T-helper 2 cell treated with Interferon-gamma antibody and Interleukin-4, amounts not matched to agents 5 μg/mL and 100 μg/mL, for 36 hours (primary cell): ENCODE data around the gene PSEN2.

Source experiments
- DNase-seq: peaks from one replicate; pipeline ENCODE4 v3.0.0; 2021; ENCODE audit warnings: low spot score
- H3K27ac Mint-ChIP-seq: one replicate; pipeline ENCODE4 v1.8.0; 2021; ENCODE audit warnings: mild to moderate bottlenecking, mixed read lengths
- H3K27me3 Mint-ChIP-seq: one replicate; pipeline ENCODE4 v1.8.0; 2021; ENCODE audit warnings: low read depth, mixed read lengths
- H3K36me3 Mint-ChIP-seq: one replicate; pipeline ENCODE4 v1.8.0; 2021; ENCODE audit warnings: low read depth, mixed read lengths
- H3K4me1 Mint-ChIP-seq: one replicate; pipeline ENCODE4 v1.8.0; 2021; ENCODE audit warnings: low read depth, mixed read lengths
- H3K4me3 Mint-ChIP-seq: one replicate; pipeline ENCODE4 v1.8.0; 2022; ENCODE audit warnings: mild to moderate bottlenecking, moderate library complexity, mixed read lengths
- H3K9me3 Mint-ChIP-seq: one replicate; pipeline ENCODE4 v1.8.0; 2021; ENCODE audit warnings: mixed read lengths

Gene PSEN2

DNA sequence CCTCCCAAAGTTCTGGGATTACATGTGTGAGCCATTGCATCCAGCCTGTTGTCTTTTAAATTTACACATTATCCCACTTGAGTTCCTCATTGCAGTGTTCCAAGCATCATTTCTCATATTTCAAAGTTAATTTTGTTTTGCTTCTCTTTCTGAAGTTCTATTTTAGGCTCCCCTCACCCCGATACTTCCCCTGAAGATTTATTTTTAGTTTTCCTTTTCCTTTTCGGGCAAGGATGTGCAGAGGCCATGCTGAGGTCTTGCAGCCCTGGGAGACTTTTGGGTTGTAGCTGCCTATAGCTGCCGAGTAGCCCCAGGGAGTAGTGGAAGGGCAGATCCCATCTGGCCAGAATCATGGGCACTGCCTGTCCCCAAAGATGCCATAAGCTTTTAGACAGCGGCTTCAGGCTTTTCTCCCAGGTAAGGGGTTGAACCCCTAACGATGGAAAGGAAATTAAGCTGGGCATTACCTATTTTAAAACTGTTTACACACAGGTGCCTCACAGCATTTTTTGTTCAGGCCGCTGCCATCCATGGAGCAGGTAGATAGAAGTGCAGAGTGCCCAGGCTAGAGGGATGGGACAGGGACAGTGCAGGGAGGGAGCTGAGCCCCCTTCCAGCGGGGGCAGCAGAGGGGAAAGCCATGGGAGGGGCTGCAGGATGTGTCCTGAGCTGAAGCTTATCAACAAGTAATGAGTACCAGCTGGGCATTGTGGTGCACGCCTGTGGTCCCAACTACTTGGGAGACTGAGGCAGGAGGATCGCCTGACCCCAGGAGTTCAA lies 15.9 kb downstream of the PSEN2 start:
- Mint-ChIP-seq H3K4me3 (peak overlapping the region; percentile 44), H3K27ac (peak overlapping the region; percentile 67), H3K36me3 (peaks cover 7% of the 10 kb centered on the region), H3K4me1 (peaks cover 49% of the 10 kb centered on the region), H3K27me3 (no peaks in the 10 kb centered on the region), H3K9me3 (no peaks in the 10 kb centered on the region)
- no peak for DNase-seq

DNA sequence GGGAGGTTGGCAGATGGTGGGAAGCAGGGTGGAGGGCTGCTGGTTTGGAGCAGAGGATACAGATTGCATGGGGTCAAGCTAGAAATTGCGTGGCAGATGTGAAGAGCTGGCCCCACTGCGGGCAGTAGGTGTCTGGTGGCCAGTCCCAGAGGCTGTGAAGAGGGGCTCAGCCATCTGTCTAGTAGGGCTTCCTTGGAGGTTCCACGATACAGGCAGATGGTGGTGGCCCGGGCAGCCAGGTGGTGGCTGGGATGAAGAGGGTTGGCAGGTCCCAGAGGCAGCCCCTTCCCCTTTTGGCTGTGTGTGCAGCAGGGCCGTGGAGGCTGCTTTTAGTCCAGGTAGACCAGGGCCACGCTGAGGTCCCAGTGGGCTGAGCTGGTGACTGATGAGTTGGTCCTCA lies 16.6 kb downstream of the PSEN2 start:
- Mint-ChIP-seq H3K27me3 (no peaks in the 10 kb centered on the region), H3K4me1 (peaks cover 43% of the 10 kb centered on the region), H3K9me3 (no peaks in the 10 kb centered on the region), H3K4me3 (no peak overlapping the region), H3K36me3 (peaks cover 7% of the 10 kb centered on the region), H3K27ac (no peak overlapping the region)
- DNase-seq, result no peak

DNA sequence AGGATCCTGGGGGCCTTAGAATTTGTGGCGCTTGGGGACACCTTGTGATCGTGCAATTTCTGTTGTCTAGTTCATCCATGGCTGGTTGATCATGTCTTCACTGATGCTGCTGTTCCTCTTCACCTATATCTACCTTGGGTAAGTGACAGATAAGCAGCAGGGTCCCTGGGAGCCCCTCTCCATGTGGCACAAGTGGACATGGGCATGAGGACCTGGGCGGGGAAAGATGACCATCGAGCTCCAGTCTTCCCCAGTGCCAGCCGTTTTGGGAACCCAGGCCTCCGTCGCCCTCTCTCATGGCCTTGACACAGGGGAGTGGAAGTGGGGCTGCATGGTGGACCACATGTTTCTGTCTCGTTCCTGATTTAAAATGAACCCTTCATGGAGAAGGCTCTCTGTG lies 17.6 kb downstream of the PSEN2 start:
- no peak for DNase-seq
- peaks cover 33% of the 10 kb centered on the region for H3K4me1 Mint-ChIP-seq
- no peak overlapping the region for H3K4me3 Mint-ChIP-seq
- no peaks in the 10 kb centered on the region for H3K9me3 Mint-ChIP-seq
- H3K27ac Mint-ChIP-seq, result no peak overlapping the region
- H3K36me3 Mint-ChIP-seq, result peaks cover 5% of the 10 kb centered on the region
- H3K27me3 Mint-ChIP-seq, result no peaks in the 10 kb centered on the region

DNA sequence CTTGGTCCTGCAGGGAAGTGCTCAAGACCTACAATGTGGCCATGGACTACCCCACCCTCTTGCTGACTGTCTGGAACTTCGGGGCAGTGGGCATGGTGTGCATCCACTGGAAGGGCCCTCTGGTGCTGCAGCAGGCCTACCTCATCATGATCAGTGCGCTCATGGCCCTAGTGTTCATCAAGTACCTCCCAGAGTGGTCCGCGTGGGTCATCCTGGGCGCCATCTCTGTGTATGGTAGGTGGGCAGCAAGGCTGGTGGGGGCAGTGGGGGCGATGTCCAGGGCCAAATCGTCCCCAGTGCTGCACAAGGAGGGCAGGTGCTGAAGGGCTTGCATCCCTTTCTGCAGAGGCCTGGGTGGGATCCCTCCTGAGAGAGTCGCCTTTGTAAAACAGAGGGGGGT lies 18.4 kb downstream of the PSEN2 start:
- peaks cover 5% of the 10 kb centered on the region for H3K36me3 Mint-ChIP-seq
- no peak for DNase-seq
- H3K4me3 Mint-ChIP-seq, result no peak overlapping the region
- H3K27me3 Mint-ChIP-seq, result no peaks in the 10 kb centered on the region
- peaks cover 26% of the 10 kb centered on the region for H3K4me1 Mint-ChIP-seq
- H3K9me3 Mint-ChIP-seq, result no peaks in the 10 kb centered on the region
- H3K27ac Mint-ChIP-seq, result no peak overlapping the region

DNA sequence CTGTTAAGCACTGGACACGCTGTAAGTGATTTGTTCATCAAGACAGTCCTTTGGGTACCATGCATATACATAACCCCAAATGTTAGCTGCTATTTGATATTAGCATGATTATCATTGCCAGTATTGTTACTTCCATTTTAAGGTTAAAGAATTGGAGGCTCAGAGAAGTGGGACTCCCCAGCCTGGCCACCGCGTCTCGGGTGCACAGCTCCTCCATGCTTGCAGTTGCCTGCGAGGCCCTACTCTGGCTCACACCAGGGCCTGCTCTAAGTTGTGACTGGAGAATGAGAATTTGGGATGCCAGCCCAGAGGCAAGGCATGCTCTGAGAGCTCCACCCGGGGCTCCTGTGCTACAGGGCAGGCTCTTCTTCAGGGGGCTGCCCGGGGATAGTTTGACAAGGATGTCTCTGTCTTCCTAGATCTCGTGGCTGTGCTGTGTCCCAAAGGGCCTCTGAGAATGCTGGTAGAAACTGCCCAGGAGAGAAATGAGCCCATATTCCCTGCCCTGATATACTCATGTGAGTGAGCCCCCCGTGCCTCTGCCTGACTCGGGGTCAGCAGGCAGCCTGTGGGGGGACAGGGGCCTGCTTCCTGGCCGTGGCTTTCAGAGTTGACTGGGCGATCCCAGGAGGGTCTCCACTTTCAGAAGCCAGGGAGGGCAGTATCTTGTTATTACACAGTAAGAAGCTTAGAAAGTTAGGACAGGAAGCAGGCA lies 19.4 kb downstream of the PSEN2 start:
- Mint-ChIP-seq H3K27ac (no peak overlapping the region), H3K4me3 (no peak overlapping the region), H3K27me3 (no peaks in the 10 kb centered on the region)

DNA sequence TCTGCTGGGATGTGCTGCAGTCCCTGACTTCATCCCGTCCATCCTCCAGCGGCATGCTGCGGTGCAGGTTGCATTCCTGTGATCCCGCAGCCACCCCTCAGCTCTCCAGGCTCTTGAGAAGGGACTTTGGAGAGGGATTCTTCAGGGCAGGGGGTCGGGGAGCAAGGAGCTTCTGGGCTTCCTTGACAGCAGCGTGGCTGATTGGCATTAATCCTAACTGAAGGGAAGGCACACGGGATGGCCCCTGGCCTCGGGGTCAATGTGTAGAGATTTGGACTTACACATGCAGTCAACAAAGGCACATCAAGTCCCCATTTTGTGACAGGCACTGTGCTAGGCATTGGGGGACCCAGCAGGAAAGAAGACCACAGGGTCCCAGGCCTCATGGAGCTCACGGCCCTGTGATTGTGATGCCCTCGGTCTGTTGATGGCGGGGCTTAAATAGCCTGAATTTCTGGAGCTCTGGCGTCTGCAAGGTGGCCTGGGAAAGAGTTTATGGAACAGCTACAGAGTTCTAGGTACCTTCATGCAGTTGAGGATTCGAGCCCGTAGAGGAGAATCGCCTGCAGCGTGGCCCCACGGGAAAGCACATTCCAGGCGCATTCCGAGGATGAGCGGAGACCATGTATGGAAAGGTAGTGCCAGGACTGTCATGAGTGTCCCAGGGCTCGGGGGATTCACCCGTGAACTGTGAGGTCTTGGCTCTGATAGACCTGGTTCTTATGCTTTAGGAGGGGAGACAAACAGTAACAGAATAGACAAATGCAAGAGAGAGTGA lies 20.1 kb downstream of the PSEN2 start:
- no peak for DNase-seq
- Mint-ChIP-seq H3K4me1 (peaks cover 11% of the 10 kb centered on the region), H3K27me3 (no peaks in the 10 kb centered on the region), H3K9me3 (no peaks in the 10 kb centered on the region), H3K27ac (no peak overlapping the region), H3K36me3 (peaks cover 4% of the 10 kb centered on the region), H3K4me3 (no peak overlapping the region)

More for the DNA sequence above, 19.4 kb downstream of the PSEN2 start:
- Mint-ChIP-seq H3K4me1 (peaks cover 17% of the 10 kb centered on the region), H3K36me3 (peaks cover 5% of the 10 kb centered on the region), H3K9me3 (no peaks in the 10 kb centered on the region)
- no peak for DNase-seq

DNA sequence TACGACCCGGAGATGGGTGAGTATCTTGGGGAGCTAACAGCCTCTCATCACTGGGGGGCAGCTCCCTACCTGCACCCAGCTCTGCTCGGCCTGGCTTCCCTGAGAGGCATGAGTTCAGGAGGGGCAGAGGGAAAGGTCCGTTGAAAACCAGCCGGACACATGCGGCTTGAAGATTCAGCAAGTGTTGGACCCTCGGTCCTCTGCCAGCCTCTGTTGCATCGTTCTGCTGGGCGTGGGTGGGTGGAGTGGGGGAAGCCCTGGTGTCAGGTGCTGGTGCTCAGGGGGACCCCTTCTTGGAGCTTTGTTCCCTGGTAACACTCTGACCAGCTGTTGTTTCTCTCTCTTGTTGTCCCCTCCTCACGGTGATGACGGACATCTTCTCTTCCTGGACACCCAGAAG lies 20.9 kb downstream of the PSEN2 start:
- no peak overlapping the region for H3K27ac Mint-ChIP-seq
- no peaks in the 10 kb centered on the region for H3K9me3 Mint-ChIP-seq
- H3K4me1 Mint-ChIP-seq, result peaks cover 2% of the 10 kb centered on the region
- DNase-seq, result no peak
- H3K27me3 Mint-ChIP-seq, result no peaks in the 10 kb centered on the region
- no peak overlapping the region for H3K4me3 Mint-ChIP-seq
- no peaks in the 10 kb centered on the region for H3K36me3 Mint-ChIP-seq

DNA sequence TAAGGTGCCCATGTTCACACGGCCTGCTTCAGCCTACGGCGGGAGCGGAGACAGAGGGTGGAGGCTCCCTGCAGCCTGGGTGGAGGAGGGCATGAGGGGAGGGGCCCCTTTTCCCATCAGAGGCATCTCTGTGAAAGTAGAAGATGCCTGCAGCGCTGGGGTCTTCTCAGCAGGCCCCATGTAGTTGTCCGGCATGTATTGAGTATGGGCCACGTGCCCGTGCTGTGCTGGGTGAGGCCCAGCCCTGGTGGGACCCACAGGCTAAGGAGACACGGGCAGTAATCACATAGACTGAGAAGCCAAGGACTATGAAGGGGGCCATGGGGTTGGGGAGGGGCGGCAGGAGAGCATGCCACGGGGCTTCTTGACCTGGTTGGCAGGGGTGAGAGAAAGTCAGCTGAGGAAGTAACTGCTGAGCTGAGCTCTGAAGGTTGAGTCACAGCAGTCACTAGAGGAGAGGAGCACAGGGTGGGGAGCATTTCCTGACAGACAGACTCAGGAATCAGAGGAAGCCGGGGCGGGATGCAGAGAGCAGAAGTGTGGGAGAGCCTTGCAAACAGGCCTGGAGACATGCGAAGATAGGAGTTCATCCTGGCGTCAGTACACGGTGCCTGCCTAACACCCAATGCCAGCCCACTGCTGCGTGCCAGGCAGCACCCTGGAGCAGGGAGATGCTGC lies 21.6 kb downstream of the PSEN2 start:
- H3K4me1 Mint-ChIP-seq, result no peaks in the 10 kb centered on the region
- H3K4me3 Mint-ChIP-seq, result no peak overlapping the region
- peak overlapping the region; percentile 21 for H3K27ac Mint-ChIP-seq
- no peak for DNase-seq
- H3K36me3 Mint-ChIP-seq, result no peaks in the 10 kb centered on the region
- H3K9me3 Mint-ChIP-seq, result no peaks in the 10 kb centered on the region
- no peaks in the 10 kb centered on the region for H3K27me3 Mint-ChIP-seq

DNA sequence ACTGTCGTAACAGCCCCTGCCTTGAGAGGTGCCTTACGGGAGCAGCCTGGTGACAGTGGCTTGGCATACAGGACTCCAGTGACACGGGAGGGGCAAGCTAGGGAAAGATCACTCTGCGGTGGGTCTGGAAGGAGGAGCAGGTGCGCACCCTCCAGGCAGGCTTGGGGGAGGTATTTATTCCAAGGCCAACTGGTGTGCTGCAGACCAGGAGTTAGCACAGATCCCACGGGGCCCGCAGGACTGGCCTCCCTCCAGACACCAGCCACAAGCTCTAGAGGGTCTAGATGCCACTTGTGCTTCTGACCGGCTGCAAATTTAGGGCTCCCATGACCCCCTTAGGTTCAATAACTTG lies 22.1 kb downstream of the PSEN2 start:
- H3K4me3 Mint-ChIP-seq, result no peak overlapping the region
- no peaks in the 10 kb centered on the region for H3K27me3 Mint-ChIP-seq
- DNase-seq, result no peak
- no peaks in the 10 kb centered on the region for H3K36me3 Mint-ChIP-seq
- H3K27ac Mint-ChIP-seq, result no peak overlapping the region
- H3K4me1 Mint-ChIP-seq, result no peaks in the 10 kb centered on the region
- no peaks in the 10 kb centered on the region for H3K9me3 Mint-ChIP-seq

DNA sequence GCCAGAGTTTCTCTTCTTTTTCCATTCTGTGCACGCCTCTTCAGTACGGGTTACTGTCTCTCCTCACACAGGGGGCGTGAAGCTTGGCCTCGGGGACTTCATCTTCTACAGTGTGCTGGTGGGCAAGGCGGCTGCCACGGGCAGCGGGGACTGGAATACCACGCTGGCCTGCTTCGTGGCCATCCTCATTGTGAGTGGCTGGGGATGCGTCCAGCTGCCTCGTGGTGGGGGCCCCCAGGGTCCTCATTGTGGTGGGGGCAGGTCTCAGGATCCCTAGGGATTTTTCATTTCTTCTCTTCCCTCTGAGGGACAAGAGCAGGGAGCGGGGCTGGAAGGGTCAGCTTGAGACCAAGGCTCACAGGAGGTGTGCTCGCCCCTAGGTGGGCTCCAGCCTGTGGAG lies 23.5 kb downstream of the PSEN2 start:
- no peaks in the 10 kb centered on the region for H3K36me3 Mint-ChIP-seq
- no peak overlapping the region for H3K4me3 Mint-ChIP-seq
- no peak for DNase-seq
- no peaks in the 10 kb centered on the region for H3K9me3 Mint-ChIP-seq
- H3K27ac Mint-ChIP-seq, result no peak overlapping the region
- no peaks in the 10 kb centered on the region for H3K27me3 Mint-ChIP-seq
- no peaks in the 10 kb centered on the region for H3K4me1 Mint-ChIP-seq

DNA sequence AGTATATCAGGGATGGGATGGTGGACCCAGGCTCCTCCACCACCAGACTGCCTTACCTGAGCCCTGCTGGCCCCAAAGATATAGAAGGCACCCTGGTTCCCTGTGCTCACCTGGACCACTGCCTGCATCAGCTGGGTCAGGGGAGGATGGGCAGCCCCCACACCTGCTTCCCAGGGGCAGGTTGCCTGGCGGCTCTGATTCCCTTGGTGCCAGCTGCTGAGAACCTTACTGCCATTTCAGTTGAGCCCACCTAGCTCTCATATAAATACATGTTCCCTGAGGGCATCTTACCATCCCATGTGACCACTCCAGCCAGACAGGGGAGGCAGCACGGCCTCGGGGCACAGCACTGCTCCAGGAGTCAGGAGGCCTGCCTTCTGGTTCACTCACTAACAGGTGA lies 24.4 kb downstream of the PSEN2 start:
- Mint-ChIP-seq H3K4me1 (no peaks in the 10 kb centered on the region), H3K4me3 (no peak overlapping the region), H3K27ac (no peak overlapping the region), H3K27me3 (no peaks in the 10 kb centered on the region), H3K9me3 (no peaks in the 10 kb centered on the region), H3K36me3 (no peaks in the 10 kb centered on the region)
- DNase-seq, result no peak

DNA sequence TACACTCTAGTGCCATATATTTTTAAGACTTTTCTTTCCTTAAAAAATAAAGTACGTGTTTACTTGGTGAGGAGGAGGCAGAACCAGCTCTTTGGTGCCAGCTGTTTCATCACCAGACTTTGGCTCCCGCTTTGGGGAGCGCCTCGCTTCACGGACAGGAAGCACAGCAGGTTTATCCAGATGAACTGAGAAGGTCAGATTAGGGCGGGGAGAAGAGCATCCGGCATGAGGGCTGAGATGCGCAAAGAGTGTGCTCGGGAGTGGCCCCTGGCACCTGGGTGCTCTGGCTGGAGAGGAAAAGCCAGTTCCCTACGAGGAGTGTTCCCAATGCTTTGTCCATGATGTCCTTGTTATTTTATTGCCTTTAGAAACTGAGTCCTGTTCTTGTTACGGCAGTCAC lies 25.2 kb downstream of the PSEN2 start:
- no peak for DNase-seq
- Mint-ChIP-seq H3K27ac (no peak overlapping the region), H3K27me3 (no peaks in the 10 kb centered on the region), H3K4me3 (no peak overlapping the region), H3K4me1 (no peaks in the 10 kb centered on the region), H3K36me3 (no peaks in the 10 kb centered on the region), H3K9me3 (no peaks in the 10 kb centered on the region)

DNA sequence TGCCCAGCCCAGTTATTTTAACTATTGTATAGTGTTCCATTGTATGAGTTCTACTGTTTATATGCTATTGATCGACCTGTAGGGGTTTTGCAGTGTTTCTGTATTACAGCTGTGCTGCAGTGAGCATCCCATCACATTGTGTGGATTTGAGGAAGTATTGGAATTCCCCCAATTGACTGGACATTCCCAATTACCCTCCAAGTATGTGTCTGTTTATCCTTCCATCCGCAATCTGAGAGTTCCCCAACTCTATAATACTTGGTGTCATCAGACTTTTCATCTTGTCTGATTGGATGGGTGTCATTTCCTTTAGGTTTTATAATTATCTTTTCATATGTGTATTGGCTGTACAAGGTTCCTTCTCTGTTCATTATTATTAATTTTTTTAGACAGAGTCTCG lies 27.8 kb downstream of the PSEN2 start:
- DNase-seq, result no peak
- no peak overlapping the region for H3K27ac Mint-ChIP-seq
- no peaks in the 10 kb centered on the region for H3K9me3 Mint-ChIP-seq
- no peaks in the 10 kb centered on the region for H3K4me1 Mint-ChIP-seq
- H3K27me3 Mint-ChIP-seq, result no peaks in the 10 kb centered on the region
- no peaks in the 10 kb centered on the region for H3K36me3 Mint-ChIP-seq
- no peak overlapping the region for H3K4me3 Mint-ChIP-seq

DNA sequence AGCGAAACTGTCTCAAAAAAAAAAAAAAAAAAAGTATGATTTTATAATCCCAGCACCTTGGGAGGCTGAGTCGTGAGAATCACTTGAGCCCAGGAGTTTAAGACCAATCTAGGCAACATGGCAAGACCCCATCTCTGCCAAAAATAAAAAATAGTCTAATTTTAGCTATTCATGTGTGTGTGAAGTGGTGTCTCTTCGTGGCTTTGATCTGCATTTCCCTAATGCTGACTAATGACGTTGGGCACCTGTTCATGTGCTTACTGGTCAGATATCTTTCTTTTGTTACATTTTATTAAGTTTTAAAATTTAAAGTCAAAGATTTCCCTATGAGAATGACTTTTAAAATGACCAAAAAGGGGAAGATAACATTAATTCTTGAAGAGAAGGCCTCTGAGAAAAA lies 31.0 kb downstream of the PSEN2 start:
- Mint-ChIP-seq H3K4me3 (no peak overlapping the region), H3K36me3 (no peaks in the 10 kb centered on the region), H3K27ac (no peak overlapping the region), H3K4me1 (no peaks in the 10 kb centered on the region), H3K27me3 (no peaks in the 10 kb centered on the region), H3K9me3 (no peaks in the 10 kb centered on the region)
- no peak for DNase-seq
